Stimulated activated naive CD4-positive, alpha-beta T cell (primary cell): ENCODE results near the gene GUCY2D.
"Not testable (repeated sequence)": the region's sequence is repeated elsewhere in the genome, so short reads cannot be mapped to it uniquely, and the experiment has no call there.

ENCODE experiments used
- DNase-seq, 6 experiments: peaks; one replicate each; lab custom pipeline; 2025; lab: John Stamatoyannopoulos, UW

GUCY2D gene

DNA sequence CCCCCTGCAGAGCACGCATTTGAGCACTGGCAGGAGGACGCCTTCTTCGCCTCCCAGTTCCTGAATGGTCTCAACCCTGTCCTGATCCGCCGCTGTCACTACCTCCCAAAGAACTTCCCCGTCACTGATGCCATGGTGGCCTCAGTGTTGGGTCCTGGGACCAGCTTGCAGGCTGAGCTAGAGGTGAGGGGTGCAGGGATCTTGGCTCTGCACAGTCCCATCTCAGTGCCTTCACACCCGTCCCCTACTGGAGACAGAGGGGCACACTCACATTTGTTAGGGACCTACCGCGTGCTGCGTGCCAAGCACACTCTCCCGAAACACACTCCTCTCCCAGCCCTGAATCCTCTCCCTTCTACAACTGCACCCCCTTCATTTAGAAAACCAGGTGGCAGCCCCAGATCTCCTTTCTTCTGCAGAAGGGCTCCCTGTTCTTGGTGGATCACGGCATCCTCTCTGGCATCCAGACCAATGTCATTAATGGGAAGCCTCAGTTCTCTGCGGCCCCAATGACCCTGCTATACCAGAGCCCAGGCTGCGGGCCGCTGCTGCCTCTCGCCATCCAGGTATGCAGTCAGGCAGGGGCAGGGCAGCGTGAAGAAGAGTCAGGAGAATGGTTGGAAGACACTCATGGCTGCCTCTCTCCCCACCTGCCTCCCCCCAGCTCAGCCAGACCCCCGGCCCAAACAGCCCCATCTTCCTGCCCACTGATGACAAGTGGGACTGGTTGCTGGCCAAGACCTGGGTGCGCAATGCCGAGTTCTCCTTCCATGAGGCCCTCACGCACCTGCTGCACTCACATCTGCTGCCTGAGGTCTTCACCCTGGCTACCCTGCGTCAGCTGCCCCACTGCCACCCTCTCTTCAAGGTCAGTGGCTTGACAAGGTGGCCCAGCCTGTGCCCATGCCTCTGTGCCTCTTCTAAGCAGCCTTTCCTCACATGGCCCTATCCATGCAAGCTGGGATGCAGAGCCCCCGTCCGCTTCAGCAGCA is 42.7 kb downstream of the GUCY2D start:
- DNase-seq, result no peak

DNA sequence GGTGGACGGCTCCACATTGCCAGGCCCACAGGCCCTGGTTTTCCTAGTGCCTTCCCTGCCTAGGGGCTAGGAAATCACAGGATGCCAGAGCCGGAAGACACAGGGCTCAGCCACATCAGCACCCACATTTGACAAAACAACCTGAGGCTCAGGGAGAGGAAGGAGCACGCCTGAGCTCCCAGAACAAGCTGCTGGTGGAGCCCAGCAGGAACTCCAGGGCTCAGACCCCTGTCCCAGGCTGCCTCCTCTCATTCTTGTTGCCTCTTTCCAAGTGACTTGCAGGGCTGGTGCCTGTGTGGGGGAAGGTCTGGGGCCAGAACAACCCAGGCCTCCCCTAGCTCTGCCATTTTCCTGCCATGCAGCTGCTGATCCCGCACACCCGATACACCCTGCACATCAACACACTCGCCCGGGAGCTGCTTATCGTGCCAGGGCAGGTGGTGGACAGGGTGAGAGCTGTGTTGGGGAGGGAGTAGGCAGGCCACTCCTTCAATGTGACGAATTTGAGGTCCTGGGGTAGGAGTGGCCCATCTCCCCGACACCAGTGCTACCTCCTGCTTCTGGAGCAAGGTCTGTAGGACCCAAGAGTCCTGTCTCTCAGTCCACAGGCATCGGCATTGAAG is 44.0 kb downstream of the GUCY2D start:
- DNase-seq, result no peak

DNA sequence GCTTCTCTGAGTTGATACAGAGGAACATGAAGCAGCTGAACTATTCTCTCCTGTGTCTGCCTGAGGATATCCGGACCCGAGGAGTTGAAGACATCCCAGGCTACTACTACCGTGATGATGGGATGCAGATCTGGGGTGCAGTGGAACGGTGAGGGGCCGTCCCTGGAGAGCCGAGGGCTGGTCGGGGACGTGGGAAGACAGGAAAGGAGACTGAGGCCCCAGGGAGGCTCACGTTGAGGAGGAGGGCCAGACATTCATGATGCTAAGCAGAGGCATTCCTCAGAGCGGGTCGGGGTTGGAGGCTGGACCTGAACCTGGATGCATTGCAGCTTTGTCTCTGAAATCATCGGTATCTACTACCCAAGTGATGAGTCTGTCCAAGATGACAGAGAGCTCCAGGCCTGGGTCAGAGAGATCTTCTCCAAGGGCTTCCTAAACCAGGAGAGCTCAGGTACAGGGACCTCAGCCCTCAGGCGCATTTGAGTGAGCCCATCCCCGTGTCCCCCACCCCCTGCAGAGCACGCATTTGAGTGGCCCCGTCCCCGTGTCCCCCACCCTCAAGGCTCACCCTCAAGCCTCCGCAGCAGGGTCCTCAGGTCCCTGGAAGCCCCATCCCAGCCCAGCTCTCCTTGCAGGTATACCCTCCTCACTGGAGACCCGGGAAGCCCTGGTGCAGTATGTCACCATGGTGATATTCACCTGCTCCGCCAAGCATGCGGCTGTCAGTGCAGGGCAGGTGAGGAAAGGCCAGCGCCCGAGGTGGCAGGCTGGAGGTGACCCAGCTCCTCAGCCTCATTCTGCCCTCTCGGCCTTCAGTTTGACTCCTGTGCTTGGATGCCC is 44.7 kb downstream of the GUCY2D start:
- no peak for DNase-seq

DNA sequence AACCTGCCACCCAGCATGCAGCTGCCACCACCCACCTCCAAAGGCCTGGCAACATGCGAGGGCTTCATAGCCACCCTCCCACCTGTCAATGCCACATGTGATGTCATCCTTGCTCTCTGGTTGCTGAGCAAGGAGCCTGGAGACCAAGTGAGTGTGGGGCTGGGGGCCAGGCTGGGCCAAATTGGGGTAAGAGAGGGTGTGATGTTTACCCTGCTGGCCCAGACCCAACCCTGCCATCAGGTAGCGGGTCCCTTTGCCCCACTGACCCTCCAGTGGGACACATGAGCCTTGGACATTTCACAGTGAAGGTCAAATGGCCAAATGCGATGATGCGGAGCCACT is 45.3 kb downstream of the GUCY2D start:
- DNase-seq, result no peak

DNA sequence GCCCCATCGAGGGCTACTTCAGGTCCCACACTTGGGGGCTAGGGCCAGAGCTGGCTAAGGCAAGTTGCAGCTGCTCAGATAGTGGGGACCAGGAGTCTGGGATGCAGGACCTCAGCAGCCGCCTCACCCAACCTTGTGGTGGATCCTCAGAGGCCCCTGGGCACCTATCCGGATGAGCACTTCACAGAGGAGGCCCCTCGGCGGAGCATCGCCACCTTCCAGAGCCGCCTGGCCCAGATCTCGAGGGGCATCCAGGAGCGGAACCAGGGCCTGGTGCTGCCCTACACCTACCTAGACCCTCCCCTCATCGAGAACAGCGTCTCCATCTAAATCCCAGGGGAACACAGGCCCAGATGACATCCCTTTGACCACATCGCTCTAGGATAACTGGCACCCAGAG is 45.8 kb downstream of the GUCY2D start:
- DNase-seq, result no peak

DNA sequence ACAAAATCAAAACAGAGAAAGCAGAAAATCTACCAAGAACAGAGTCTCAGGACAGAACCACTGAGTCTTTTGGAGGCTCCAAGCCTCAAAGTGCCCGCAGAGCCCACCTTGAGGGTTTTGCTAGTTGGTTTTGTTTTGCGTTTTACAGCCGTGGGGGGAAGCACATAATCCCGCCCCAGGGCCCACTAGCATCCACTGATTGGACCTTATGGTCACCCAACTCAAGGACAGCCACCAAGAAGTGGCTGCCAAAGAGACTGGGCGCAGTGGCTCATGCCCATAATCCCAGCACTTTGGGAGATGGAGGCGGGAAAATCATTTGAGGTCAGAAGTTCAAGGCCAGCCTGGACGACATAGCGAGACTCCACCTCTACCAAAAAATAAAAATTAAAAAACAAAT is 46.3 kb downstream of the GUCY2D start:
- no peak for DNase-seq

DNA sequence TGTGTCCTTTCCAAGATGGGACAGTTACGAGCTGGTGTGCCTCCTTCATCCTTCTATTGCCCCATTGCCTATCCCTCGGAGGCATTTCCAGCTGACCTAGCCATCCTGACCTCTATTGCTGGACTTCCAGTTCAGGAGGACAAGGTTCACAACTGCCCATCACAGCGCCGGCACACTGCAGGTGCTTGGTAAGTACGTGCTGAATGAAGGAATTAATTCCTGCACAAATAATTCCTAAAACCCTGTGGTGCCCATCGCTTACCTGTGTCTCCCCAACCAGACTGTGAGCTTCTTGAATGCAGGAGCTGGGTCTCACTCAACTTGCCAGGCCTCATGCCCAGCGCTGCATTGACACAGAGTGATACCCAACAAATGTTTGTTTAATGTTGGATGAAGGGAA is 49.4 kb downstream of the GUCY2D start:
- DNase-seq, result no peak

DNA sequence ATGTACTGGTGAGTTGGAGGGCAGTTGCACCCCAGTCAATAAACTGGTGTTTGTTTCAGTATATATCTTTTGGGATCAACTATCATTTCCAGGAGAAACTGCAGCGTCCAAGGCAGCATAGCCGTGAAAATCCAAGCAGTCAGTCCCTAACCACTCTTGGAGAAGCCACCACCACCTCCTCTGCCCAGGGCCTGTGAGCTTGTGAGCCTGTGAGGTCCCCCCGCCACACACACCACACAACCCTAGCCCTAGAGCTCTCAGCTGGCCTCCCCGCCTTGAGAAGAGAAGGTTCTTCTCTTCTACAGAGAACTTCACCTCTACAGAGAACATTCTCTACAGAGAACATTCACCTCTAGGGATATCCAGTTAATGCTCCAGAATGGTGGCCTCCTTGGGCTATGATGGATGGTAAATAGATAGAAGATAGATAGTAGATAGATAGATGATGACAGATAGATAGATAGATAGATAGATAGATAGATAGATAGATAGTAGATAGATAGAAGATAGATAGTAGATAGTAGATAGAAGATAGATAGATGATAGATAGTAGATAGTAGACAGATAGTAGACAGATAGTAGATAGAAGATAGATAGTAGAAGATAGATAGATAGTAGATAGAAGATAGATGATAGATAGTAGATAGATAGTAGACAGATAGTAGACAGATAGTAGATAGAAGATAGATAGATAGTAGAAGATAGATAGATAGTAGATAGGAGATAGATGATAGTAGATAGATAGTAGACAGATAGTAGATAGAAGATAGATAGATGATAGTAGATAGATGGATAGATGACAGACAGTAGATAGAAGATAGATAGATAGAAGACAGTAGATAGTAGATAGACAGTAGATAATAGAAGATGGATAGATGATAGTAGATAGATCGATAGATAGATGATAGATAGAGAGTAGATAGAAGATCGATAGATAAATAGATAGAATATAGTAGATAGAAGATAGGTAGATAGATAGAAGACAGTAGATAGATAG is 50.1 kb downstream of the GUCY2D start:
- DNase-seq, result no peak

DNA sequence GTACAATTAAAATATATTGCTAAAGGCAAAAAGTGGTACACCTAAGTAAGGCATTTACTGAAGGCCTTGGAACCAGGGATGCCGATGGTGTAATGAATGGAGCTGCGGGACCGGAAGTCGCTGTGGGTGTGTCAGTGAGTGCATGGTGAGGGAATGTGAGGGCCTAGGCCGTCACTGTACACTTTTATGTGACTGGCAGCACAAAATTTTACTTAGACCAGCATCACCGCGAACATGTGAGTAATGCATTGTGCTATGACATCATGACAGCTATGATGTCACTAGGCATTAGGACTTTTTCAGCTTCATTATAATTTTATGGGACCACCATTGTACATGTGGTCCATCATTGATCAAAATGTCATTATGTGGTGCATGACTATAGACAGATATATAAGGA is 51.2 kb downstream of the GUCY2D start:
- no peak for DNase-seq

DNA sequence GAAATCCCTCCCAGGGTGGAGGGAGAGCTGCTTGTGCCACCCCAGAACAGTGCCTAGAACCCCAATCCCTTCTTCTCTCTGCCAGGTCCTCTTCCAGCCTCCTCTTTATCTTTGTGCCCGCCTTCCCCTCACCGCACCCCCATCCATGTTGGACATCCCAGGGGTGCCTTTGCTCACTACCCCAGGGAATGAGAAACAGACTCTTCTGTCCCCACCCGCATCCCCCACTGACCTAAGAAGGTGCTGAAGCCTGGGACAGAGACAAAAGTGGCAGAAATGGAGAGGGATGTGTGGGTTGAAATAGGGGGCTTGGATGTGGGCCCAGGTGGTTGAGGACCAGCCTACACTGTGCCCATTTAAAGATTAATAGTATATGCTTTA is 53.4 kb downstream of the GUCY2D start:
- DNase-seq, result no peak

DNA sequence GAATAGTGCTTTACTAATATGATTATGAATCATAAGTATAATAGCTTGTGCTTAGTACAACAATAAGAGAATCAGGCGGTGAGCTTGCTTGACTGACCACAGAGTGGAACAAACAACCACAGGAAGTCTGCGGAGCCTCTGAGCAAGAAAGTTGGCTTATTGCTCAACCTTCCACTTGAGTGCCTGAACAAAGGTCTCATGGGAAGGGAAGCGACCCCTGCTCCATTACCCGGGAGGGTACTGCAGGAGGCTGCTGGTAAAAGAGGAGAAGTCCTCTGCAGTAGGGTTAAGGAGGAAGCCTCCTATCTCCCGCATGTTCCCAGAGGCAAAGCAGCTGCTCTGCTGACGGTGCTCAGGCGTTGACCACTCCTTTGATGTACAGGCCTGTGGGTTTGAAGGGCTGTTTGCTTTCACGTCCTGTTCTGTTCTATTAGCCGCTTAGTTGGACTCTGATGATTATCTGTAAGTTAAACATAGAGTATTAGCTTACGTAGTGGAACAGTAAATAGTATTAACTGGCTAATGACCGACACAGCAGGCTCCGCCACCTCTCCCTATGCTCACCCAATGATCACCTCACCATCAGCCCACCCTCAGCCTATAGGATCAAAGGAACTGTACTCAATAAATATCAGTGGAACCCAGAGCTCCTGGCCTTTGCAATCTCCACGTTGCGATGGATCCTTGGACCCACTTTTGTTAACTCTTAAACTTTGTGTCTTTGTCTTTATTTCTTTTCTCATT is 54.0 kb downstream of the GUCY2D start:
- DNase-seq, result no peak

DNA sequence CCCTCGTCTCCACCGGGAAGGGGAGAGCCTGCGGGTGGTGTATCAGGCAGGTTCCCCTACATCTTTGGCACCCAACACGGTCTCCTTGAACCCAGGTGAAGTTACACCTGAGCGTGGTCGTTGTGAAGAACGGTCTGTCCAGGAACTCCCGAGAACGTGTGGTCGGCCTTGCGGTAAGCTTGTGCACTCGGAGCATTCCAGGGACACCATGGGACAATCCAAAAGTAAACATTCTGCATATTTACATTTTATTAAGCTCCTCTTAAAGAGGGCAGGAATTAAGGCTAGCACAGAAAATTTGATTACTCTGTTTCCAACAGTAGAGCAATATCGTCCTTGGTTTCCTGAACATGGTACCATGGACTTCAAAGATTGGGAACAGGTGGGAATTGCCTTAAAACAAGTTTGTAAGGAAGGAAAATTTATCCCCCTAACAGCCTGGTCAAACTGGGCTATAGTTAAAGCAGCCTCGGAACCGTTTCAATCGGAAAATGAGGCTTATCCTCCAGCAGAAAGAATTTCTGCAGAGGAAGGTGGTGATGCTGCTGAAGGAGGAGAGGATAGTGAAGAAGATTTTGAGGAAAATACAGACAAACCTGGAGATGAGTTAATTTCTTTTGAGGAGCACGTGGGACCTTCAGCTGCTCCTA is 54.7 kb downstream of the GUCY2D start:
- no peak for DNase-seq

DNA sequence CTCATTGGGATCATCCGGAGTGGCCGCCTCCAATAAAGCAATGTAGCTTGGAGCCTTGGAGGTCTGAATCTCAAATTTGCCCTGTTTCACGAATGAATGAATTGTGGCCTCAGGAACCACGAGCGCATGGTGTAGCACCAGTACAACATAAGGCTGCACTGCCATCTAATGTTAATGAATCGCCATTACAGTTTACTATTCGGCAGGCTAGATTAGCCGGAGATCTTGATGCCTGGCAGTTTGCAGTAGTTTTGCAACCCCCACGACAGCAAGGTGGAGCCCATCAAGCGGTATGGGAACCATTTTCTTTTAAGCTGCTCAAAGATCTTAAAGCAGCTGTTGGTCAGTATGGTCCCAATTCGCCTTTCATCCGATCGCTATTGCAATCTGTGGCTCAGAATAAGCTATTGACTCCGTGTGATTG is 55.3 kb downstream of the GUCY2D start:
- peak; percentile 12 to 73 (median 32) for DNase-seq

DNA sequence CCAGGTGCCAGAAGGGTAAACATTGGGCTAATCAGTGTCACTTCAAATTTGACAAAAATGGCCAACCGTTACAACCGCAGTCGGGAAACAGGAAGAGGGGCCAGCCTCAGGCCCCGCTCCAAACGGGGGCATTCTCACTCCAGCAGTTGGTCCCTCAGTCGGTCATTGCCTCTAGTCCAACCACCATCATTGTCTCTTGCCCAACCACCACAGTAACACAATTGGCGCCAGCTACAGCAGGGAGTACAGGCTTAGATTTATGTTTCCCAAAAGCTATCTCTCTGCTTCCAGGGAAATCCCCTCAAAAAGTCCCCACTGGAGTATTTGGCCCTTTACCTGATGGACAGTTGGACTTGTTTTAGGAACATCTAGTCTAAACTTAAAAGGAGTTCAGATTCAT is 56.7 kb downstream of the GUCY2D start:
- DNase-seq, result no peak

DNA sequence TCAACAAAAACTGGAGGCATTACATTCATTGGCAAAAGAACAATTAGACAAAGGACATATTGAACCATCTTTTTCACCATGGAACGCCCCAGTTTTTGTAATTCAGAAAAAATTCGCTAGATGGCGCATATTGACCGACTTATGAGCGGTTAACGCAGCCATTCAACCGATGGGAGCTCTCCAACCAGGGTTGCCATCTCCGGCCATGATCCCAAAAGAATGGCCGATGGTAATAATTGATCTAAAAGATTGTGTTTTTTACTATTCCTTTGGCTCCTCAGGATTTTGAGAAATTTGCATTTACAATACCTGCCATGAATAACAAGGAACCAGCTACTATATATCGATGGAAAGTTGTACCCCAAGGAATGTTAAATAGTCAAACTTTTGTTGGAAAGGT is 57.9 kb downstream of the GUCY2D start:
- peak; percentile 12 to 81 (median 42) for DNase-seq

DNA sequence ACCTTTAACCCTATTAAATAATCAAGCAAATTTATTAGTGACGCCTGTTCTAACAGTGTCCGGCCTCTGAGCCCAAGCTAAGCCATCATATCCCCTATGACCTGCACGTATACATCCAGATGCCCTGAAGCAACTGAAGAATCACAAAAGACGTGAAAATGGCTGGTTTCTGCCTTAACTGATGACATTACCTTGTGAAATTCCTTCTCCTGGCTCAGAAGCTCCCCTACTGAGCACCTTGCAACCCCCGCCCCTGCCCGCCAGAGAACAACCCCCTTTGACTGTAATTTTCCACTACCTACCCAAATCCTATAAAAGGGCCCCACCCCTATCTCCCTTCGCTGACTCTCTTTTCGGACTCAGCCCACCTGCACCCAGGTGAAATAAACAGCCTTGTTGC is 59.4 kb downstream of the GUCY2D start:
- DNase-seq, result not testable (repeated sequence)

DNA sequence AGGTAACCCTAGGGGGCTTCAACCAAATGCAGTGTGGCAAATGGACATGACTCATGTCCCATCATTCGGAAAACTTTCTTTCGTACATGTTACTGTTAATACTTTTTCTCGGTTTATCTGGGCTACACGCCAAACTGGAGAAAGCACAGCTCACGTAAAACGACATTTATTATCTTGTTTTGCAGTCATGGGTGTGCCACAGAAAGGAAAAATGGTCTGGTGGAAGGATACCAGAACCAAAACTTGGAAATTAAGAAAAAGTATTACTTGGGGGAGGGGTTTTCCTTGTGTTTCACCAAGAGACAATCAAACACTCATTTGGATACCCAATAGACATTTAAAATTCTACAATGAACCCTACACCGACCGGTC is 60.0 kb downstream of the GUCY2D start:
- DNase-seq, result no peak

DNA sequence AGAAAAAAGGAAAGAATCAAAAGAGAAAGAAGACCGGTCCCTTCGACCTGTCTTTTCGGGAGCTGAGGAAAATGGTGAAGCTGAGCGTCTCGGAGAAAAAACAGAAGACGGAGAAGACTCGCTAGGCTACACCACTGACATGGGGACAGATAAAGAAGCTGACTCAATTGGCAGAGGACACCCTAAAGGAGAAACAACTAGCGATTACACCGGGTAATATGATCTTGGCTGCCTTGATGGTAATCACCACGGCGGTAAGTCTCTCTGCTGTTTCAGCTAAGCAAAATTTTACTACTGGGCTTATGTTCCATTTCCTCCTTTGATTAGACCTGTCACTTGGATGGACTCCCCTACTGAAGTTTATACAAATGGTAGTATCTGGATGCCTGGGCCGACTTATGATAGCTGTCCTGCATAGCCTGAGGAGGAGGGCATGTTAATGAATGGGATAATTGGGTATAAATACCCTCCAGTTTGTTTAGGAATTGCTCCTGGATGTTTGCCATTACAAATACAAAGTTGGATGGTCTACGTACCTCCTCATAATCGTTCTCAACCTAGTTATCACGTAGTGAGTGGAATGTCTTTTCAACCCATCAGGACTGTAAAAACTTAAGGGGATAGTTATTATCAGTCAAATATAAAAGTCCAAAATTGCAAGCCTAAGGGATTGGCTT is 60.5 kb downstream of the GUCY2D start:
- no peak for DNase-seq

DNA sequence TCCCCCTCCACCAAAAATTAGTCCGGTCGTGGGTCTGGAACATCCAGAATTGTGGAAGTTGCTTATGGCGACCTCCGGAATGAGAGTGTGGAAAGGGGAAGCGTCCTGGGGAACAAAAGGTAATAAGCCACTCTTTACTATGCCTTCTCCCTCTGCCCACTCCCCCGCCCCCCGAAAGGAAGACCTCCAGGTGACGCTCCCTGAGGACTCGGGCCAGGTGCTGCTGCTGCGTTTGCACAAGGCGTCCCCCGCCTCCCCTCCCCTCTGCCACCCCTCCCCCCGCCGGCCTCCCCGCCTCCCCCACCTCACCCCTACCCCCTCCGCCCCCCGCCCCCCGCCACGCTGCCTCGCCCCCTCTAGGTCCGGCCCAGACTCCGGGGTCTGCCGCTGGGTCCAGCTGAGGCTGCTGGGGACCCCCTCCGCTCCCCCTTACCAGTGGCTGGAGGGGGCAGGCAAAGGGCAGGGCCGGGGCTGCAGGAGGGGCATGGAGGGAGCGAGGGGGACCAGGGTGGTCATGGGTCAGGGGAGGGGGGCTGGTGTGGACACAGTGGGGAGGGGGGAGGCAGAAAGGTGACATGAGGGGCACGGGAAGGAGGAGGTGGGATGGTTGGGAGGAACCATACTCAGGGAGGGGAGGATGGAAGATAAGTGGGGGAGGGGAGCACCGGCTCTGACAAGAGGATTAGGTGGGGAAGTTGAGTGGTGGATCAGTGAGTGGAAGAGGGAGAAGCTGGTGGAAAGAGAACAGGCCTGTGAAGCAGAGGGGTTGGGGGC is 61.5 kb downstream of the GUCY2D start:
- no peak for DNase-seq
